HK-2 (cell line): ENCODE results near the gene SEMA3E.
A peak's percentile ranks its signal among the peaks of the same experiment; 100 is the strongest.

Experiments
- DNase-seq: peaks from one replicate; pipeline ENCODE4 v3.0.0-alpha.2; 2018; ENCODE audit not compliant: unreplicated experiment

Gene SEMA3E

DNA sequence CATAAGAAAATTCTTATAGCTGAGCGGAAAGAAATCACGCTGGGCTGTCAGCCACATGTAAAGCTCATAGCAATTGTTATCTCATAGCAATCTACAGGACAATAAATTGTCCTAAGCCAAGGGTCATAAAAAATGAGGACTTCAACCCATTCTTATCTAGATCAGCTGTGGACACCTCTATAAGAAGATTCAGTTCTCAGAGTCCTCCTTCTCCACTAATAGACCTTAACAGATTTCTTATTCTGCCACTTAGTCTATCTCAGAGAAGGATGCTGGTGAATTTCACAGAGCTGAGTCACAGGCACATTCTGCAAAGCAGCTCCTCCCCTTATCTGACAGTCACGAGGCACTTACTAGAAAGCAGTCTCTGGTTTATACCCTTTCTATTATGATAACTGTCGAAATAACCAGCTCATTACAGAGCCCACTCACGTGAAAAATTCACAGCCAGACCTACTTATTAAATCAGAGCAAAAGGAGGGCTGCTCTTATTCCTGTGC is 300.9 kb downstream of the SEMA3E start:
- peak; percentile 24 for DNase-seq

DNA sequence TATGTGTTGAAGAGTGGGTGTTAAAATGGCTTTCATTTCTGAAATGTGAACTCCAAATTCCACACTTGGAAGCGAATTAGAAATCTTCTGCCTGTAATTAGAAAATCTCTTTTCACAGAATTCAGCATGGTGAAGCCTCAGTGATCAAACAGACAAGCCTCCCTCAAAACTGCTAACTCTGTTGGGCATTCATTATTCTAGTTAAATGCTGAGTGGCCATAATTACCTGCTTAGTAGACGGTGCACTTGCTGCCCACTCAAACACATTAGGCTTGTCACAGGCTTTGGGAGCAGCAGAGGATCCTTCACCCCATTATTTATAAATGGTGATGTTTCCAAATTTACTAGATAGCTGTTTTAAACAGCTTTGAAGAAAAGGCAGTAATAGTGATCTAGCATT is 309.0 kb downstream of the SEMA3E start:
- DNase-seq, result no peak

DNA sequence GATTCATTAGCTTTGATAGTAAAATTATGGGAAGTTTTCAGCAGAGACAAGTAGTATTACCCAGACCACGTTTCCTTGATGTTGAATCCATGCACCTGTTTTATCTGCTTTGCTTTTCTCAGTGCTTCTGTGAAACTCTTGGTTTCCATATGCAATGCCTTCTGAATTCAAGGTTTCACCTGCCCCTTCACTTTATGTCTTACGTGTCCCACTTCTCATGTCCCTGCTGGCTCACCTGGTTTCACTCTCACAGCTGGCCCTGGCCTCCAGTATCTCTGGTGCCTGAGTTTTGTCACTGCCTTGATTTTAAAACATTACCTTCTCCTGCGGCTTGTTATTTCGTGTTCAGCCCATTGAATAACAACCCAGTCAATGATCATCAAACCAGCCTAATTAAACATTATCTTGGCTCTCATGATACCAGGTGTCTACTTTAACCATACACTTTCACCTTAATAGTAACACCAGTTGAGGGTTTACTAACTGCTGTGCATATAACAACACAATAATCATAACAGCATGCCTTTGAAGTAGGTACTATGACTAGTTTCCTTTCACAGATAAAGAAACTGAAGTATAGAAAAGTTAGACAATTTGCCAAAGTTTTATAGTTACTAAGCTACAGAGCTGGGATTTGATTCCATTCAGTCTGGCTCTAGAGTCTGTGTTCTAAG is 310.5 kb downstream of the SEMA3E start:
- no peak for DNase-seq

DNA sequence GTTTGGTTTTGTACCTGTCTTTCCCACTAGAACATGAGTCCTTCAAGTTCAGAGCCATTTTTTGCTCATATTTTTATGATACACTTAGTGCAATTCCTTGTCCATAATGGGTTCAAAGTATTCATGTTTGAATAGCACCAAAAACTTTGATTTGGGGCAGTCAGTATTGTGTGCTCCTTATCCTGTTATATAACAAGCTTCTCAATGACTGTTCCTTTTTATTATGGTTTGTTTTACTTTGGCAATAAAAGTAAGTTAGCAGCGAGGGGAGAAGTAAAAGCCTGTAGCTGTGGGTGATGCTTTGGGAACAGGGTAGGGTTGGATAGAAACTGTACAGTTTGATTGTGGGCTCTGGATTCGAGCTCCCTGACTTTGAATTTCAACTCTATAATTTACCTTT is 311.9 kb downstream of the SEMA3E start:
- no peak for DNase-seq

DNA sequence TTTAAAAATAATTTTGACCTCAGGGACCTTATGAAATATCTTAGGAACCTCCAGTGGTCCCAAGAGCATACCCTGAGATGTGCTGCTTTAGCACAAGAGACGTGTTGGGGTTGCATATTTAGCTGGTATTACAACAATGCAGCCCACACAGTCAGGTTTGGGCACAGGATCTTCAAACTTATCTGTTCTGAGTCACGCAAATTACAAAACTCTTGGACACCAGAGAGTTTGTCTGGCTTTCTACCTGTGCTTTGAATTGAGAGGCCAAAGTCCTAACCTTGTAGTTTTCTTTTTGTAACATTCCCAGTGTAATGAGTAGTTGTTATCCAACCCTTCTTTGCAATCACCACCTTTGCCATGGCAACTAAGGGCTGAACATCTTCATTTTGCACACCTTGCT is 322.7 kb downstream of the SEMA3E start:
- DNase-seq, result no peak

DNA sequence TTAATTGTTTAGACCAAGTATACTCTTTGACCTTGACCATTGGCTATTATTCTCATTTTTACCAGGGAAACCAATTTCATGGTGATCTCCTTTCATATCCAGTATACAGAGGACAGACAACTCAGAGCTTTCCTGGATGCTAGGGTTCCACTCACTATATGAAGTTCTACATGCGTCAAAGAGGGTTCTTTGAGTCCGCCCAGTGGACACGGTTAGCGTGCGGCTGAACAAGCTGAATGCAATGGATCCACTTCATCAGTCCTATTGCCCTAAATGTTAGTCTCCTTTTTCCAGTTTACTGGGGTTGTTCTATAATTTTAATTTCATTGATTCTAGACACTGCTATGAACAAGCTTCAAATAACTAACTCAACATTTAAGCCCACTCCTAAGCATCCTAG is 323.9 kb downstream of the SEMA3E start:
- DNase-seq, result no peak

DNA sequence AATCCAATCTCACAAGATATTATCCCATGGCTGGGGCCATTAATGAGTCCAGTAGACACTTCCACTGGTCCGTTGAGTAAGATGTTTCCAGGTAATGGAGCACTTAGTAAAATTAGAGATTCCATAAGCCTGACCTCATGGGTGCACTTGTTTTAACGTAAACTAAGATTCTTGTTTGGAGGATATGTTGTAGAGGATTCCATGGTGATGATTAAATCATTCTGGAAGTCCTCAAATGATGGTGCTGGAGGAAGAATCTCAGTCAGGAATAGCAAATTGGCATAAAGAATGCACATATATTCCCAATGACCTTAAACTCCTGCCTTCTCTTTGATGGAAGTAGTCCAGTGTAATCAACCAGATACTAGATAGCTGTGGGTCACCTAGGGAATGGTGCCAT is 324.3 kb downstream of the SEMA3E start:
- DNase-seq, result no peak

DNA sequence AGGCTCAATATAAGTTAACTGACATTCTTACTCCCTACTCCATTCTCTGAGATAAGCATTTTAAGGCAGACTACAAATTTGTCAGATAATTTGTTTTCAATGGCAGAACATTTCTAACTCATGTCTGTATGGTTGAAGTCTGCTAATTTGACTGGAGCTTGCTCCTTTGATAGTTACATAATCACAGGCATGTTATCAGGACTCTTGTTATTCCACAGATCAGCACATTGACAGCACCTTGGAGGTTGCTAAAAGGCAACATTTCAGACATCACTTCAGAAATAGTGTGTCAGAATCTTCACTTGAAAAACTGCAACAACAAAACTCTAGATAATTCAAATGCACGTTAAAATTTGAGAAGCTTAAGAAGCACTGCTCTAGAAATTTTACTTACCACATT is 327.9 kb downstream of the SEMA3E start:
- no peak for DNase-seq

DNA sequence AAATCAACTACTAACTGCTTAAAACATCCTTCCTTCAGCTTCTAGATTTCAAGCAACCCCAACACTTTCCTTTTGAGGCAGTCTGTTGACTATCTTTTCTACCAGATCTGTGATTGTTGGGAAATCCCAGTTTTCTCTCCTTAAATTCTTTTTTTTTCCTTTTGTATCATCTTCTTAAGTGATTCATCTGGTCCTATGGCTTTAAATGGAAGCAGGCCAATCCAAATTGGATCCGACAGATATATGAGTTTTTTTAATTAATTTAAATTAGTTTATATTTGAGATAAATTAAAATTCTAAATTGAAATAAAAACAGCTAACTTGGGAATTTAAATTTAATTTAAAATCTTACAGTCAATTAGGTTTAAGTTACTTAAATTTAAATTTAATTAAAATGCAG is 335.0 kb downstream of the SEMA3E start:
- no peak for DNase-seq
